NCI-H446 (cell line): ENCODE data around the gene MUL1.

ENCODE experiments used
- DNase-seq, 2 experiments: peaks; one replicate each; lab custom pipeline; 2025; lab: John Stamatoyannopoulos, UW

The MUL1 gene

GRCh38 chr1:20485527-20486456, 22.2 kb downstream of the MUL1 start, which contains the start of gene CAMK2N1:
CAMK2N1 (minus strand) TSS chr1:20486210; CDS start chr1:20485379, 831 bp downstream.
- no peak for DNase-seq

GRCh38 chr1:20484519-20485462, 23.2 kb downstream of the MUL1 start:
- no peak for DNase-seq

- no peak for DNase-seq
Measured at GRCh38 chr1:20483833-20484518, 24.0 kb downstream of the MUL1 start.

- DNase-seq = no peak
Measured at GRCh38 chr1:20483098-20483832, 24.7 kb downstream of the MUL1 start.

- no peak for DNase-seq
Measured at GRCh38 chr1:20481643-20482498, 26.1 kb downstream of the MUL1 start.

GRCh38 chr1:20480951-20481617, 26.9 kb downstream of the MUL1 start:
- no peak for DNase-seq

GRCh38 chr1:20480243-20480944, 27.6 kb downstream of the MUL1 start:
- no peak for DNase-seq

GRCh38 chr1:20479840-20480239, 28.1 kb downstream of the MUL1 start:
- no peak for DNase-seq

GRCh38 chr1:20478057-20478635, 29.8 kb downstream of the MUL1 start:
- no peak for DNase-seq

- DNase-seq = no peak
Measured at GRCh38 chr1:20477348-20478056, 30.4 kb downstream of the MUL1 start.

GRCh38 chr1:20476265-20477038, 31.5 kb downstream of the MUL1 start:
- no peak for DNase-seq

- DNase-seq = no peak
Measured at GRCh38 chr1:20474996-20475395, 33.0 kb downstream of the MUL1 start.

GRCh38 chr1:20474333-20474975, 33.5 kb downstream of the MUL1 start:
- no peak for DNase-seq

GRCh38 chr1:20473894-20474293, 34.1 kb downstream of the MUL1 start:
- DNase-seq = no peak

GRCh38 chr1:20472860-20473711, 34.9 kb downstream of the MUL1 start:
- DNase-seq = peak in 1 of 2 experiments; percentile 25

GRCh38 chr1:20472121-20472520, 35.8 kb downstream of the MUL1 start:
- no peak for DNase-seq
